ENCODE results near the gene JMJD1C. TPM values are rescaled to one million over a fixed set of nuclear protein-coding genes. Genes with fewer than 3 reads are reported as not detected.

Gene JMJD1C
- total RNA-seq, 6 experiments from 2014 or later, result 29.0 to 36.7 (median 32.8) TPM

GRCh38 chr10:63318491-63318890 is 147.3 kb downstream of the JMJD1C start:
- no peaks in the 10 kb centered on the region for H3K9me3 Mint-ChIP-seq
- no peak overlapping the region for H3K27ac Mint-ChIP-seq
- no peaks in the 10 kb centered on the region for H3K4me1 Mint-ChIP-seq (ENCODE audit: low read depth)
- no peak for TF ChIP-seq CTCF (IDR thresholded peaks at IDR 0.05)
- DNase-seq, result no peak
- no peaks in the 10 kb centered on the region for H3K27me3 Mint-ChIP-seq (ENCODE audit: insufficient read depth)
- no peak overlapping the region for H3K4me3 Mint-ChIP-seq
- peaks cover 18% of the 10 kb centered on the region for H3K36me3 Mint-ChIP-seq (ENCODE audit: low read depth)

- H3K36me3 Mint-ChIP-seq (ENCODE audit: low read depth), result peaks cover 17% of the 10 kb centered on the region
- no peaks in the 10 kb centered on the region for H3K27me3 Mint-ChIP-seq (ENCODE audit: insufficient read depth)
- no peak overlapping the region for H3K4me3 Mint-ChIP-seq
Measured at GRCh38 chr10:63314020-63314419, 151.8 kb downstream of the JMJD1C start.

GRCh38 chr10:63313066-63313717 is 152.6 kb downstream of the JMJD1C start:
- Mint-ChIP-seq H3K36me3 (ENCODE audit: low read depth) (peaks cover 17% of the 10 kb centered on the region), H3K4me3 (no peak overlapping the region), H3K9me3 (no peaks in the 10 kb centered on the region), H3K27ac (no peak overlapping the region), H3K4me1 (ENCODE audit: low read depth) (peaks cover 8% of the 10 kb centered on the region; the same call in 1 of the 2 replicates), H3K27me3 (ENCODE audit: insufficient read depth) (no peaks in the 10 kb centered on the region)
- no peak for DNase-seq
- no peak for TF ChIP-seq CTCF (IDR thresholded peaks at IDR 0.05)

More at GRCh38 chr10:63314020-63314419, 151.8 kb downstream of the JMJD1C start:
- no peaks in the 10 kb centered on the region; the same call in 1 of the 2 replicates for H3K4me1 Mint-ChIP-seq (ENCODE audit: low read depth)
- no peak overlapping the region for H3K27ac Mint-ChIP-seq
- no peak for TF ChIP-seq CTCF (IDR thresholded peaks at IDR 0.05)
- DNase-seq, result no peak
- no peaks in the 10 kb centered on the region for H3K9me3 Mint-ChIP-seq

GRCh38 chr10:63308628-63309027 is 157.1 kb downstream of the JMJD1C start:
- Mint-ChIP-seq H3K27ac (no peak overlapping the region), H3K36me3 (ENCODE audit: low read depth) (peaks cover 6% of the 10 kb centered on the region), H3K4me3 (no peak overlapping the region), H3K9me3 (no peaks in the 10 kb centered on the region), H3K27me3 (ENCODE audit: insufficient read depth) (no peaks in the 10 kb centered on the region), H3K4me1 (ENCODE audit: low read depth) (peaks cover 10% of the 10 kb centered on the region; the same call in 1 of the 2 replicates)
- no peak for TF ChIP-seq CTCF (IDR thresholded peaks at IDR 0.05)
- no peak for DNase-seq

GRCh38 chr10:63304146-63304545 is 161.6 kb downstream of the JMJD1C start:
- H3K4me3 Mint-ChIP-seq, result no peak overlapping the region
- no peak for DNase-seq
- H3K27me3 Mint-ChIP-seq (ENCODE audit: insufficient read depth), result no peaks in the 10 kb centered on the region
- no peaks in the 10 kb centered on the region for H3K9me3 Mint-ChIP-seq
- peaks cover 26% of the 10 kb centered on the region for H3K4me1 Mint-ChIP-seq (ENCODE audit: low read depth)
- H3K27ac Mint-ChIP-seq, result no peak overlapping the region
- no peaks in the 10 kb centered on the region; the same call in 1 of the 2 replicates for H3K36me3 Mint-ChIP-seq (ENCODE audit: low read depth)
- TF ChIP-seq CTCF (IDR thresholded peaks at IDR 0.05), result no peak
